Stimulated activated memory B cell treated with anti-CD40 and anti-IgM and Interleukin-4, amounts not matched to agents 10 μg/mL and 1 μg/mL and 100 μg/mL, for 72 hours (primary cell): ENCODE data around the gene CD300E.
"Not testable (repeated sequence)": the region's sequence is repeated elsewhere in the genome, so short reads cannot be mapped to it uniquely, and the experiment has no call there.

ENCODE experiments used
- ATAC-seq: fragments of 150-1000 bp; cut with Tn5 transposase; 2 replicates; pipeline ENCODE4 v1.10.0; 2021
- H3K27ac Mint-ChIP-seq: one replicate; pipeline ENCODE4 v1.8.0; 2022; ENCODE audit warnings: mild to moderate bottlenecking, mixed read lengths
- H3K27me3 Mint-ChIP-seq: one replicate; pipeline ENCODE4 v1.8.0; 2022; ENCODE audit warnings: mixed read lengths
- H3K36me3 Mint-ChIP-seq: one replicate; pipeline ENCODE4 v1.8.0; 2022; ENCODE audit warnings: mixed read lengths
- H3K4me1 Mint-ChIP-seq: one replicate; pipeline ENCODE4 v1.8.0; 2022; ENCODE audit warnings: mixed read lengths
- H3K4me3 Mint-ChIP-seq: one replicate; pipeline ENCODE4 v1.8.0; 2022; ENCODE audit warnings: mild to moderate bottlenecking, moderate library complexity, mixed read lengths
- H3K9me3 Mint-ChIP-seq: one replicate; pipeline ENCODE4 v1.8.0; 2022; ENCODE audit warnings: mixed read lengths

Gene CD300E

DNA sequence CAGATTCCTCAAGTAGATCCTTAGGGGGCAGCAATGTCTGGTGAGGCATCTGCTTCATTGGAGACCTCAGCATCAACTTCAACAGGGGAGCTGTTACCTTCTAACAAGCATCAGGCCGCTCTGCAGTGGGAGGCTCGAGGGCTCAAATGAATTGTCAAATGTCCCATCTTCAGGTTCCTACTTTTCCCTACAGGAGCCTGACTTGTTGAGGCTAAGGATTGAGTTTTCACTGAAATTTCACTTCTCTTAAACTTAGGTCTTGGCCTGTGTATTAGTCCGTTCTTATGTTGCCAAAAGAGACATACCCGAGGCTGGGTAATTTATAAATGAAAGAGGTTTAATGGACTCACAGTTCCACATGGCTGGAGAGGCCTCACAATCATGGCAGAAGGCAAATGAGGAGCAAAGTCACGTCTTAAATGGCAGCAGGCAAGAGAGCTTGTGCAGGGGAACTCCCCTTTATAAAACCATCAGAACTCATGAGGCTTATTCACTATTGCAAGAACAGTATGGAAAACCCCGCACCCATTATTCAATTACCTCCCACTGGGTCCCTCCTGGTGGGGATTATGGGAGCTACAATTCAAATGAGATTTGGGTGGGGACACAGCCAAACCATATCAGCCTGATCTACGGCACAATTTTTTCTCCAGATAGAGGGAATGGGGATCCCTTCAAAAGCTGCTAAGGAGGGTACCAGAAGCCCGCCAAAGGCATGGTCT lies 26.3 kb downstream of the CD300E start:
- H3K9me3 Mint-ChIP-seq = no peaks in the 10 kb centered on the region
- no peaks in the 10 kb centered on the region for H3K36me3 Mint-ChIP-seq
- peaks cover 20% of the 10 kb centered on the region for H3K27me3 Mint-ChIP-seq
- no peak overlapping the region for H3K27ac Mint-ChIP-seq
- H3K4me1 Mint-ChIP-seq = peaks cover 40% of the 10 kb centered on the region
- H3K4me3 Mint-ChIP-seq = no peak overlapping the region
- no peak for ATAC-seq

DNA sequence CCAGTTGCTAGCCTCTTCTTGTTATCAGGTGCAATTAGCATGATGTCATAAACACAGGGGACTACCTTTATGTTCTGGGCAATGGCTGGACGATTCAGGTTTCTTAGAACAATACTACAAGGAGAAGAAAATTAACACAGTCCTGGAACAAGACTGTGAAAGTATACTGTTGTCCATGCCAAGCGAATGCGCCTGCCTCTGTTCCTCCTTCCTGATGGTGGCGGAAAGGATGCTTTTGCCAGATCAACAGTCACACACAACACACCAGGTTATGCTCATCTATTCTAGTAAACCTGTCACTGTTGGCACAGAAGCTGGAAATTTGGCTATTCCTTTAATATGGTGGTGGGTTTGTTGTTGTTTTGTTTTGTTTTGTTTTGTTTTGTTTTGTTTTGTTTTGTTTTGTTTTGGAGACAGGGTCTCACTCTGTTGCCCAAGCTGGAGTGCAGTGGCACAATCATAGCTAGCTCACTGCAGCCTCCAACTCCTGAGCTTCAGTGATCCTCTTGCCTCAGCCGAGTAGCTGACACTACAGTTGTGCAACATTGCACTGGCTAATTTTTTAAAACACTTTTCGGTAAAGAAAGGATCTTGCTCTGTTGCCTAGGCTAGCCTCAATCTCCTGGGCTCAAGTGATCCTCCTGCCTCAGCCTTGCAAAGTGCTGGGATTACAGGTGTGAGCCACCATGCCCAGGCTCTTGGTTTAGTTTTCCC lies 28.3 kb downstream of the CD300E start:
- no peaks in the 10 kb centered on the region for H3K9me3 Mint-ChIP-seq
- no peak for ATAC-seq
- peaks cover 11% of the 10 kb centered on the region for H3K27me3 Mint-ChIP-seq
- no peaks in the 10 kb centered on the region for H3K36me3 Mint-ChIP-seq
- no peak overlapping the region for H3K27ac Mint-ChIP-seq
- H3K4me3 Mint-ChIP-seq = no peak overlapping the region
- peaks cover 36% of the 10 kb centered on the region for H3K4me1 Mint-ChIP-seq

- Mint-ChIP-seq H3K4me3 (no peak within 1 kb of the TSS), H3K27ac (no peak within 1 kb of the TSS)
- ATAC-seq = peak; percentile 74
These were observed 31.2 kb downstream of the CD300E start, which contains the start of gene CD300LD for GRCh38 chr17:74592087-74592990. Gene CD300LD (minus strand): TSS chr17:74592283. CDS start chr17:74592202, 81 bp downstream.

GRCh38 chr17:74591503-74591902 lies 32.0 kb downstream of the CD300E start:
- Mint-ChIP-seq H3K27ac (no peak overlapping the region), H3K4me1 (peaks cover 16% of the 10 kb centered on the region), H3K36me3 (no peaks in the 10 kb centered on the region), H3K27me3 (no peaks in the 10 kb centered on the region), H3K4me3 (no peak overlapping the region), H3K9me3 (no peaks in the 10 kb centered on the region)
- ATAC-seq = no peak

More at GRCh38 chr17:74592087-74592990, 31.2 kb downstream of the CD300E start, which contains the start of gene CD300LD:
- H3K36me3 Mint-ChIP-seq = no peaks in the 10 kb centered on the region
- H3K9me3 Mint-ChIP-seq = no peaks in the 10 kb centered on the region
- H3K27me3 Mint-ChIP-seq = no peaks in the 10 kb centered on the region
- peaks cover 16% of the 10 kb centered on the region for H3K4me1 Mint-ChIP-seq

DNA sequence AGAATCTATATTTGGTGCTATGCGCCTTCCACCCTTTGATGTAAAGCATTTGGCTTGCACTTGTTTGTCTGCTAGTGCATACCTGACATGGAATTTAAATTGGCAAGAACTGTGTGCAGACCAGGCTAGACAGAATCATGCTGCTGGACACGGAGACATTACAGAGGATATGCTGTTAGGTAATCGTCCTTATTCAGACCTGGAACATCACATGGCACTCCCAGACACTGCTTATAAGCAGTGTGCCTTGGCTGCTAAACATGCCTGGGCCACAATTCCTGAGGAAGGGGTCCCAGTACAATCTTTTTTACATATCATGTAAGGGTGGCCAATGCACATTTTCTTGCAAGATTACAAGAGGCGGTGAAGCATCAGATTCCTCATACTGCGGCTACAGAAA lies 37.8 kb downstream of the CD300E start:
- Mint-ChIP-seq H3K27me3 (peaks cover 23% of the 10 kb centered on the region), H3K27ac (no peak overlapping the region), H3K36me3 (no peaks in the 10 kb centered on the region), H3K9me3 (peaks cover 3% of the 10 kb centered on the region), H3K4me3 (no peak overlapping the region), H3K4me1 (no peaks in the 10 kb centered on the region)
- no peak for ATAC-seq

- Mint-ChIP-seq H3K9me3 (peaks cover 3% of the 10 kb centered on the region), H3K4me1 (peaks cover 1% of the 10 kb centered on the region), H3K36me3 (no peaks in the 10 kb centered on the region), H3K4me3 (no peak overlapping the region), H3K27ac (no peak overlapping the region), H3K27me3 (peaks cover 29% of the 10 kb centered on the region)
- no peak for ATAC-seq
These were observed 39.1 kb downstream of the CD300E start for GRCh38 chr17:74584292-74585060.

DNA sequence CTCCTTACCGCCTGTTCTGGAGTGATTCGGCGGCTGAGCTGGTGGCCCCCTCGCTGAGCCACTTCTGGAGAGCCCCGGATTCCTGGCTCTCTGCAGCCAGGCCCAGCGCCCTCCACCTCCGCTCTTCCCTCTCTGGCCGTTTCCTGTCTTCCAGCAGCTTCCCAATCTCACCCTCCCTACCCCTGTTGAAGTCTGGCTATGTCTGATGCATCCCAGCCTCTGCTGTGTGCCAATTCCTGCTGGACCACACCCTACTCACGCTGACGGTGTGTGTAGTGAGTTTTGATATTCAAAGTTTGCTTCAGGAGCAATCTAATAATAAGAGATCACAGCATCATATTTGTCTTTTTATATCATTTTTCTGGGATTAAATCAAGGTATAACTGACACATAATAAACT lies 40.9 kb downstream of the CD300E start:
- H3K4me3 Mint-ChIP-seq = no peak overlapping the region
- no peak overlapping the region for H3K27ac Mint-ChIP-seq

DNA sequence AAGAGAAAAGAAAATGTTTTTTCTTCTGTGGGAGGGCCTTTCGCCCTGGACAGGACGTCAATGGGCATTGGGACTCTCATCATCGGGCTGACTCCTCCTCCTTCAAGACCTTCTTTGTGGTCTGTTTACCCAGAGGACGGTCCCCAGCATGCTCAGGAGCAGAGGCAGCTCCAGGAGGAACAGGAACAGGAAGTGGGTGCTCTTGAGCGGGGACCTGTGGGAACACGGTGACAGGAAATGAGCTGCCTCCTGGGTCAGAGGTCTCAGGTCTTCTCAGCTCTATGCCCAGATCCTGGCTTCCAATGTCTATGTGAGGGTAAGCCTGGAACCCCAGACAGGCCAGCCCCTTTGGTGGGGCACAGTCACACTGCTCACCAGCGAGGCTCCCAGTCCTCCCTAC lies 43.6 kb downstream of the CD300E start:
- H3K36me3 Mint-ChIP-seq = no peaks in the 10 kb centered on the region
- peaks cover 10% of the 10 kb centered on the region for H3K4me1 Mint-ChIP-seq
- H3K27me3 Mint-ChIP-seq = peaks cover 48% of the 10 kb centered on the region
- no peak for ATAC-seq
- H3K27ac Mint-ChIP-seq = no peak overlapping the region
- no peak overlapping the region for H3K4me3 Mint-ChIP-seq
- peaks cover 3% of the 10 kb centered on the region for H3K9me3 Mint-ChIP-seq

More for the DNA sequence above, 40.9 kb downstream of the CD300E start:
- Mint-ChIP-seq H3K9me3 (peaks cover 3% of the 10 kb centered on the region), H3K4me1 (peaks cover 4% of the 10 kb centered on the region), H3K36me3 (no peaks in the 10 kb centered on the region), H3K27me3 (peaks cover 41% of the 10 kb centered on the region)
- no peak for ATAC-seq

DNA sequence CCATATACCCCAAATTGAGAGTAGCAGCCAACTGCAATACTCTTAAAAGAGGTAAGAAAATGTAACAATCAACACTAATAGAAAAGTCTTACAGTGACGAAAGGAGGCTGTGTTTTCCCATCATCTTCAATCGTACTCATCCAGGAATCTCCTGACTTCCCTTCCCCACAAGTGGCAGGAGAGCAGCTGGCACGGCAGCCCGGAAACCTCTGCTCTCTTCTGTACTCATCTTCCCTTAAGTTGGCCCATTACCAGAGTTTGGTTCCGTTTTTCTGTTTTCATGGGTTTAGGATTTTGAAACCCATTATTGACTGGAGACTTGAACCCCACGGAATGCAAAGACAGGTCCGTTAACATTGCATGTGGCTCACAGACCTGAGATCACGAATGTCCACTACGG lies 44.6 kb downstream of the CD300E start:
- no peak overlapping the region for H3K27ac Mint-ChIP-seq
- peaks cover 10% of the 10 kb centered on the region for H3K4me1 Mint-ChIP-seq
- no peak overlapping the region for H3K4me3 Mint-ChIP-seq
- H3K9me3 Mint-ChIP-seq = no peaks in the 10 kb centered on the region
- H3K27me3 Mint-ChIP-seq = peaks cover 48% of the 10 kb centered on the region
- no peaks in the 10 kb centered on the region for H3K36me3 Mint-ChIP-seq
- ATAC-seq = no peak

GRCh38 chr17:74574489-74575142 lies 48.9 kb downstream of the CD300E start:
- Mint-ChIP-seq H3K4me1 (peaks cover 10% of the 10 kb centered on the region), H3K27ac (no peak overlapping the region), H3K27me3 (peaks cover 34% of the 10 kb centered on the region), H3K9me3 (no peaks in the 10 kb centered on the region), H3K36me3 (no peaks in the 10 kb centered on the region), H3K4me3 (no peak overlapping the region)
- ATAC-seq = no peak

- ATAC-seq, H3K36me3 Mint-ChIP-seq, H3K9me3 Mint-ChIP-seq, H3K27ac Mint-ChIP-seq, H3K4me3 Mint-ChIP-seq: not testable (repeated sequence)
- peaks cover 35% of the 10 kb centered on the region for H3K27me3 Mint-ChIP-seq
- peaks cover 11% of the 10 kb centered on the region for H3K4me1 Mint-ChIP-seq
These were observed 49.9 kb downstream of the CD300E start for GRCh38 chr17:74573635-74574034.

DNA sequence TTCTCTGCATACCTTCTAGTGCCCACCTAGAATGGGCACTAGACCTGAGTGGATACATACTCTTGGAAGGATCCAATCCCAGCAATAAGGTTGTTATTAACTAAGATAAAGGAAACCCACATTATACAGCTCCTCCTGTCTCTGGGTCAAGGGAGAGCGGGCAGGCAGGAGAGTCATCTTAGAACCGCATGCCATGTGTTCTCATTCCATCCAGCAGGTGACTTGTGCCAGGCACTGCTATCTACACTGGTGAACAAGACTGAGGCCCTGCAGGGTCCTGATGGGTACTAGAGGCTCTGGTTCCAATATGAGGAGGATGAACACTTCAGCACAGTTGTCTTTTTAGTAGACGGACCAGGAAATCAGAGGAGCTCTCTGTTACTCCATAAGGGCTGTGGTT lies 50.4 kb downstream of the CD300E start:
- Mint-ChIP-seq H3K36me3 (no peaks in the 10 kb centered on the region), H3K4me1 (peaks cover 15% of the 10 kb centered on the region), H3K4me3 (no peak overlapping the region), H3K27ac (no peak overlapping the region), H3K27me3 (peaks cover 39% of the 10 kb centered on the region), H3K9me3 (no peaks in the 10 kb centered on the region)
- no peak for ATAC-seq

DNA sequence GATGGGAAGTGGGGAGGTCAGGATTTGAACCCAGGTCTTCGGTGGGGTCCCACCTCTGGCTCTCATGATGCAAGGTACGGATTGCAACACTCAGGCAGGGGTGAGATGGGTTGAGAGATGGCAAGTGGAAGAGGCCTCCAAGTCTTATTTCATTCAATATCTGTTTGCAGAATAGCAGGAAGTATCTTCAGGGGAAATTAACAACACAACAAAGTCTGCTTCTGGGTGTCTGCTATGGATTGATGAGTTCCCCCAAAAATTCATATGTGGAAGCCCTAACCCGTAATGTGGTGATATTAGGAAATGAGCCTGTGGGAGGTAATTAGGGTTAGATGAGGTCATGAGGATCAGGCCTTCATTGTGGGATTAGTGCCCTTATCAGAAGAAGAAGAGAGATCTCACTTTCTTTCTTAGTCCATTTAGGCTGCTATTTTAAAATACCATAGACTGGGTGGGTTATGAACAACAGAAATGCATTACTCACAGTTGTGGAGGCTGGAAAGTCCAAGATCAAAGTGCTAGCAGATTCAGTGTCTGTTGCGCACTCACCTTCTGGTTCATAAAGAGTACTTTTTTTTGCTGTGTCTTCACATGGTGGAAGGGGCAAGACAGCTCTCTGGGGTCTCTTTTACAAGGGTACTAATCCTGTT lies 51.8 kb downstream of the CD300E start:
- peaks cover 25% of the 10 kb centered on the region for H3K4me1 Mint-ChIP-seq
- H3K27ac Mint-ChIP-seq = no peak overlapping the region

More for the DNA sequence above, 51.8 kb downstream of the CD300E start:
- ATAC-seq = no peak
- Mint-ChIP-seq H3K4me3 (no peak overlapping the region), H3K9me3 (no peaks in the 10 kb centered on the region), H3K36me3 (no peaks in the 10 kb centered on the region), H3K27me3 (peaks cover 38% of the 10 kb centered on the region)
